ENCODE data around the gene LBHD1.
"Not testable (repeated sequence)": the region's sequence is repeated elsewhere in the genome, so short reads cannot be mapped to it uniquely, and the experiment has no call there.

LBHD1 gene

DNA sequence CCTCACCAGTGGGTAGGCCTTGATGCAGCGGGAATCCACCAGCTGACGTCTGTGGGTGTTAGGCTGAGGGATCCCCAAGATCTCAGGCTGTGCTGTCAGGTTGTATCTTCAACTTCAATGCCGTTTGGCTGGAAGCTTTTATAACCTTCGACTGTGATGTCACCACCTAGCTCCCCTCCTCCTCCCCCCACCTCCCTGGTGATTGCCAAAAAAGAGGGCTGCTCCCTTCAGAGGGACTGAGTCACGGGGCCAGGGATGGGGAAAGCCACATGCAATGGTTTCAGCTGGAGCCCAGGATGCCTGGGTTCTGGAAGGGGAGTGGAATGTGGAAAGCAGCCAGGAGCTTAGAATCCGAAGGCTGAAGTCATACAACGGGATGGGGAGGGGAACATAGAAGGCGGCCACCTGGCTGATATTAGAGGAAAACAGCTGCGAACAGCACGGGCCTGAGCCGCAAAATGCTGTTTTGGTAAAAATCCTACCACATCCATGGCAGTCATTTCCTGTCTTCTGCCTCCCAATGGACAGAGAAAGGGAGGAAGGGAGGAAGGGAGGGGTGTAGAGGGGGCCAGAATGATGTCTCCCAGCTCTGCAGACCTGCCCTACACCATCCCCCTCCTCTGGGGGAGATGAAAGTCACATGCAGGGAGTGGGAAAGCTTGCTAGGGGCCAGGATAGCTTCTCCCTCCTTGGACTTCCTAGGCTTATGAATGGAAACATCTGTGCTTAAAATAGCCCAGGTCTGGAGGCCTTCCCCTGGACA, 17.5 kb upstream of the LBHD1 start, which contains the start of gene LRRN4CL:
TSS of gene LRRN4CL (minus strand) at position 110 of the 763 bp plus-strand sequence. CDS start 1,022 bp downstream, outside the sequence.
- DNase-seq = no peak

DNA sequence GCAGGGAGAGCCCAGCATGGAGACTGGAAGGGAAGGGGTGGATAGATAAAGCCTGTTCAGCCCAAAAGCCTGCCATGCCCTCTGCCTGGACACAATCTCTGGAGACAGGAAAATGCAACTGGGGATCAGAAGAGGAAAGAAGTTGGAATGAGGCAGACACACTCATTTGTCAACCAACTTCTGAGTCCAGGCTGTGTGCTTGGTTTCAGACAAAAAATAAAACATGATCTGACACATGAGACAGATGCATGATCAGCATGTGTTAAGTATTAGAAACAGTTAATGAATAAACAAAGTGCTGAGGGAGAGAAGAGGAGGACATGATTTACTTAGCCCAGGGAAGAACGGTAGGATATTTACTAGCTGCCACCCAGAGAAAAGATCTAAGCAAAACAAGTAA, 16.4 kb upstream of the LBHD1 start:
- DNase-seq = no peak

DNA sequence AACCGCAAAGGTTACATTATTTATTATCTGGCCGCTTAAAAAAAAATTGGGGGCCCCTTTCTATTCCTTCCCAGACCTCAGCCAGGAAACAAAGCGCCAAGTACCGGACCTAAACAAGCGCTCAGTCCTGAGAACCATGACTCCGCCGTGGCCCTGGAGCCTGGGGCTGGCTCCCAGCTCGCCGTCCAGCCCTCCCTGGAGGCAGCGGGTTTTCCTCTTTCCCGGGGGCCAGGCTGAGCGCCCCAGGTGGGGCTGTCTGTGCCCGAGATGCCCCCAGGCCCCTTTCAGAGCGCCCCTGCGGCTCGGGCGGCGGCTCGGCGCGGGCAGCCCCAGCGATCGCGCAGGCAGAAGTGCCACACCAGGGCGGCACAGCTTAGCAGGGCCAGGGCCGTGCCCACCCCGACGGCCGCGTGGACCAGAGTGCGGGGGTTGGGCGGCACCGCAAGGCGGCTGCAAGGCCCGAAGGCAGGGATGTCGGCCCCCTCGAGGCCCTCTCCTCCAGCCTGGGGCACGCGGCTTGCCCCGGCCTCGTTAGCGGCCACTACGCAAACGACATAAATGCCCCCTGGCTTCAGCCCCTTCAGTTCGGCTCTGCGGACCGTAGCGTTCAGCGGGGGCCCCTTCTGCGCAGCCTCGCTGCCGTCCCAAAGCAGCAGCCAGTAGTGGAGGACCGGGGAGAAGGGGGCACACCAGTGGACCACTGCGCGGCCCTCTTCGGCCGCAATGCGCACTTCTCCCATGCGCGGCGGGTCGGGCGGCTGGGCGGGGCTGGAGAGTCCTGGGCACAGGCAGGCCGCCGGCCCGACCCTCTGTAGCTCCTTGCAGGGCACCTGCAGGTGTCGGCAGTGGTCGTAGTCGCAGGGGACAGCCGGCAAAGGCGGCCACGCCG, 15.7 kb upstream of the LBHD1 start:
- no peak for DNase-seq

DNA sequence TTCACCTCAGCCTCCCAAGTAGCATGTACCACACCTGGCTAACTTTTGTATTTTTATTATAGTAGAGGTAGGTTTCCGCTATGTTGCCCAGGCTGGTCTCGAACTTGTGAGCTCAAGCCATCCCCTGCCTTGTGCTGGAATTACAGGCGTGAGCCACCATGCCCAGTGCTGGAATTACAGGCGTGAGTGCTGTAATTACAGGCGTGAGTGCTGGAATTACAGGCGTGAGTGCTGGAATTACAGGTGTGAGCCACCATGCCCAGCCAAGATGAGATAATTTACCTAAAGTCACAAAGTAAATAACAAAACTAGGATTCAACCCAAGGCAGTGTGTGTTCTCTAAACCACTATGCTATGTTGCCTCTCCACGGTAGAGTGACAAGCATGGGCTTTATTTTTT, 10.5 kb upstream of the LBHD1 start:
- no peak for DNase-seq

DNA sequence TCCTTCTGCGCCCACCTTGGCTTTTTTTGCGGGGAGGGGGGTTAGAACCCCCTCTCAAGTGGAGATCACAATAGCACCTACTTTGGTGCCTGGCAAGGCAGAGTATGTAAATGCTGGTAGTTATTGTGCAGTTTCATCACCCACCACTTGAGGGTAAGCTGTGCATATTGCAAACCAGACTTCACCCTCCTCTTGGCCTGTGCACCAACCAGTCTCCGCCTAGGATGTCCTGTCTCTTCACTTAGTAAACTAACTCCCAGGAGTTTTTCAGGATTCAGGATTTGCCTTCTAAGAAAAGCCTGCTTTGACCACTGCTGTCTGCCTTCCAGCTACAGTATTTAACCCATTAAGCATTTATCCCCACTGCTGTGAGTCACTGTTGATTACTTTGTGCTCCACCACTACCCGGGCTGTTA, 8.8 kb upstream of the LBHD1 start:
- DNase-seq = peak; percentile 66

DNA sequence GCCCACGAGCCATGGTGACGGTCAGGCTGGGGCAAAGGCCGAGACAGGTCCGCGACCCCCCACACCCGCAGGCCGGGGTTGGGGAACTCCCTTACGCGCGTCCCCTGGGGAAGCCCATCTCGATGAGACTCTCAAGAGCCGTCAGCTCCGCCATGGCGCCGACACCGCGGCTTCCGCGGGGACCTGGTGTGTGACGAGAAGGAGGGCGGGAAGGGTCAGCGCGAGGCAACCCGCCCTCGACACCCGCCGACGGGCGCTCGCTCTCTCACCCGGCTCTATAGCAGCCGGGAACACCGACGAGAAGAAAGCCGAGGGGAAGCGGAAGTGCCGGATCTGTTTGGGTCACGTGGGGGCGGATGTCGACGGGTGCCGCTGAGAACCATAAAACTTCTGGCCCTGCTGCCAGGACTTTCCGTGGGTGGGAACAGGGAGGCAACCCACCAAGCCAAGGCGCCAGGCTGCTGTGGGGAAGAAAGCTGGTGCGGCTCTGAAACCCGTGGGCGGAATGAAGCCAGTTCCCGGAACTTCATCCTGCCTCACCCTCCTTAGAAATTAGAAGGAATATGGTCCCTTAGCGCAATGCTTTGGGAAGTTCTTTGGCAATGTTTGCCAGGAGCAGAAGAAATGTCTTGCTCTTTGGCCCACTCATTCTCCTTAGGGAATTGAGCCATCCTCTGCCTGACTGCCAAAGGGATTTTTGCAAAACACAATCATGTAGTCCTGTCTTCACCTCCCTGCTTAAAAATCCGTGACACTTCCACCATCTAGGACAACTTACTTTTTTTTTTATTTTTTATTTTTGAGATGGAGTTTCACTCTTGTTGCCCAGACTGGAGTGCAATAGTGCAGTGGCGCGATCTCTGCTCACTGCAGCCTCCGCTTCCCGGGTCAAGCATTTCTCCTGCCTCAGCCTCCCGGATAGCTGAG, 7.0 kb upstream of the LBHD1 start, which contains the start of gene UBXN1:
TSS of gene UBXN1 (minus strand) at position 304 of the 927 bp plus-strand sequence. CDS start at position 154, 150 bp downstream.
- peak; percentile 89 for DNase-seq

DNA sequence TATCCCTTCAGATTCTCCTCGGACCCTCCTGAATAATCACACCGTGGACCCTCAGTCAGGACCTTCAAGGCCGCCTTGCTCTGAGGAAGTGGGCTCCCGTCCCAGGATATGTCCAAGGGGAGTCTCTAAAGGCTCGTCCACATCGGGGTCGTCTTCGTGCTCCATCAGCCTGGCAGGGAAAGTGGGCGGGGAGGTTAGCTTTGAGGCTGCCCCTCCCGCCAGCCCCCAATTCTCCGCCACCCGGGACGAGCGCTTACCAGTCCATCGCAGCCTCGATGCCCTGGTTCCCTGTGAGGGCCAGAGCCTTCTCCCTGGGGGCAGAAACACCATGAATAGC, 6.3 kb upstream of the LBHD1 start:
- DNase-seq = no peak

DNA sequence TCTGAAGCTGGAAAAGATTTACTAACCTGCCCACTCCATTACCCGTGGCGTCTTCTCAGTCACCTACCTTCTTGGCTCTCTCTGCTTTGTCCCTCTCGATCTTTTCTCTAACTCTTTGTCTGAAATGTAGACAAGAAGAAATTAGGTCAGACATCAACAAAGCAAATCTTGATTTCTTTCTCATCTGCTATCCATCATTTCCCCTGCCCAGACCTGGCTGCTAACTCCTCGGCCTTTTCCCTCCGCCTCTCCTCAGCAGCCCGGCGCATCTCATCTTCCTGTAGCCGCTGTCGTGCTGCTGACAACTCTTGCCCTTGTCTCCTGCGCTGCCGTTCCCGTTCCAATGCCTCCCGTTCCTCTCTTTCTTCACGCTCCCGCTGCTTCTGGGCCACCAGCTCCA, 5.6 kb upstream of the LBHD1 start:
- no peak for DNase-seq

DNA sequence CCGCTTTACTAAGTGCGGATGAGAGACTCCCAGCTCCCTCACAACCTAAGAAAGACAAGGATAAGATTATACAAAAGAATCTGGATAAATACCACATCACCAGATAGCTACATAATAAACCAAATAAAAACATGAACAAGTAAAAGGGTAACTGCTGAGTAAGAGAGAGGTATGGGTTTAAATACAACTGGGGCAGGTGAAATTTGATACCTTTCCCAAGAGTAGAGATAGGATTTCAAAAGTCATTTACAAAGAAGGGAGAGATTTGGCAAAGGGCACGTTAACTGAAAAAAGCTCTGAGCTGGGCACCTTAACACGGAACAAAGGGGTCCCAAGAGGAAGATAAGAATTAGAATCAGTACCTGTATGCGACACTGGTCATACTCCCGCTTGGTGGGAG, 5.1 kb upstream of the LBHD1 start:
- no peak for DNase-seq

DNA sequence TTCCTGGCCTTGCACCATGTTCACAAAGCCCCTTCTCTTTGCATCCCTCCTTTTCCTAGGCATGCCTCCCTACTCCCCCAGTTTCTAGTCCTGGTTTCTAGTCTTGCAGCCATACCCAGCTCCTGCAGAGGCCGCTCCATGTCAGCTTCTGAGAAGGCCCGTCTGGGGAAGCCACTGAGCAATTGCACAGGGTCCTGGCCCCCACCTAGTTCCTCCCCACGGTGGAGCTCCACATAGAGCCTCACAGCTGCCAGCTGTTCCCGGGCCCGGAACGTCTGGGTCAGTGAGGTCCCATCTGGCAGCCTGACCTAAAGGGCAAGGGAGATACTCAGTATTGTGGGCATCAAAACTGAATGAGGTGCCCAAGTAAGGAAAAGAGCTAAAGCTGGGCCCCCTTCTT, 4.6 kb upstream of the LBHD1 start:
- DNase-seq = no peak

DNA sequence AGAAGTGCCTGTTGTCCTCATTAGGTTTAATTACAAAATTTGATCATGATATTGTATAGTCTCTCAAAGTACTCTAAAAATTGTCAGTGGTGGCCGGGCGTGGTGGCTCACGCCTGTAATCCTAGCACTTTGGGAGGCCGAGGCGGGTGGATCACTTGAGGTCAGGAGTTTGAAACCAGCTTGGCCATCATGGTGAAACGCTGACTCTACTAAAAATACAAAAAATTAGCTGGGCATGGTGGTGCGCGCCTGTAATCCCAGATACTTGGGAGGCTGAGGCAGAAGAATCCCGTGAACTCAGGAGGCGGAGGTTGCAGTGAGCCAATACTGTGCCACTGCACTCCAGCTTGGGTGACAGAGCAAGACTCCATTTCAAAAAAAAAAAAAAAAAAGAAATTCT, 3.3 kb upstream of the LBHD1 start:
- not testable (repeated sequence) for DNase-seq

DNA sequence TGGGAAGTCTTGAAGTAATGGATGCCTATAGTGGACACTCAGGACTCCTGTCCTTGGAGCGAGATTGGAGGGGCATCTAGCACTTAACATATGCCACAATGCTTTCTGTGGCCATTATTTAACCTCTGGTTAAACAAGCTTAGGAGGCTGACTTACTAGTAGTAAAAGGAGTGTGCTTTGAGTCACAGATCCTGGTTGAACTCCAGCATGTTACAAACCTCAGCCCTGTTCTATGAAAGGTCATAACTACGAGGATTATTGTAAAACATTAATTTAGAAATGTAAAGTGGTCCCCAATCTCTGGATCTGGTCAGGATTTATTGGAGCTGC, 1.1 kb upstream of the LBHD1 start:
- no peak for DNase-seq

DNA sequence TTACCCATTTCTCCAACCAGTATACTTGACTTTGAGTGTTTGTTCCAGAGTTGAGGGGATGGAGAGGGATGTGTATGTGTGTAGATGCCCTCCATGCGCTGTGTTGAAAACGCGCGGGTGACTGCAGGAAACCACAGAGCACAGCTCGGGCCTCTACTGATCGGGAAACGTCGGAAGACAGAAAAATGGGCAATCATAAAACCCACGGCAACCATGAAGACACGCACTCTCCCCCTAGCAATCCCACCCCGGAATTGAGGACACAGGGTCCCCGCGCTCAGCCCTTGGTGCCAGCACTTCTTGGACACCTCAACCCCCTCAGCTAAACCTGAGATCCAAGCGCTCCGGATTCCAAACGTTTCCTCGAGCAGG, 845 bp downstream of the LBHD1 start:
- DNase-seq = no peak

DNA sequence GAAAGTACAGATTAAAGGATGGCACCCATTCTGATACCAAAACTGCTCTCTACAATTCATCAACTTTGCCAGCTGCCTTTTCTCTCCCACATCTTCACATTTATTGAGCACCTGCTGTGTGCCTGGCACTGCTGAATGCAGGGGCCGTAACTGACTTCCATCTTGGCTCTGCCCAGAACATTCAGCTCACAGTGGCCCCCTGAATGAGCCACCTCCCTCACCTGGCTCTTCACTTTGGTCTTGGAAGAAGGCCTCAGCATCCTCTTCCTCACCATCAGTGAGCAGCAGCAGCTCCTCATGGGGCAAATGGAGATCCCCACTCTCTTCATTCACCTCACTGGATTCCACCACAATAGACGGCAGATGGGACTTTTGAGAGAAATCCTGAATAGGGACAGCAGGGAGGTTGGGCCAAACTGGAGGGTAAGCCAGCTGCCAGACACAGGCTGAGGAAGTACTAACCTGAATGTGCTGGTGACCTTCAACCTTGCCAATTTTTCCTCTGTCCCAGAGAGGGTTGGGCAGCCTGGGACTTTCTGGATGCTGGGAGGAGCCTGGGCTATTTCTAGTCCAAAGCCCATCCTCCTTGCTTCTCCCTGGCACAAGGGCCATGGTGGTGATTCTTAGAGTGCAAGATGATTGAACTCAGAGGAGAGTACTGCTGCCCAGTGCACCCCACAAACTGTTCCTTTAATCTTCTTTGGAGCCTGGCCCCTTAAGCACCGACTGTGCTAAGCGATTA, 2.5 kb downstream of the LBHD1 start:
- no peak for DNase-seq

DNA sequence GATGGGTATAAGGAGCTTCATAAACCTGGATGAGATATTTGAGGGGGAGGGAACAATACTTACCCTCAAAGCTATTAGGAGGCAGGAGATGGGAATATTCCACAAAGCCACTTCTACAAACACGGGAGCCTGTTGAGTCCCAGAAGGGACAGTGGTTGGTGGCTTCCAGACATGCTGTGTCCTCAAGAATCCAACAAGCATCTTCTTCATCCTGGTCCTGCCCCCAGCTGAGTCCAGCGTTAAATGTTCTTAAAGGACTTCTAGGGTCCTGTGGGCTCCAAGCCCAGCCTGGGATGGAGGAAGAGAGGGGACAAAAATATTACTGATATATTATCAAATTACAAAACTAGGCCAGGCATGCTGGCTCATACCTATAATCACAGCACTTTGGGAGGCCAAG, 4.6 kb downstream of the LBHD1 start:
- DNase-seq = no peak

DNA sequence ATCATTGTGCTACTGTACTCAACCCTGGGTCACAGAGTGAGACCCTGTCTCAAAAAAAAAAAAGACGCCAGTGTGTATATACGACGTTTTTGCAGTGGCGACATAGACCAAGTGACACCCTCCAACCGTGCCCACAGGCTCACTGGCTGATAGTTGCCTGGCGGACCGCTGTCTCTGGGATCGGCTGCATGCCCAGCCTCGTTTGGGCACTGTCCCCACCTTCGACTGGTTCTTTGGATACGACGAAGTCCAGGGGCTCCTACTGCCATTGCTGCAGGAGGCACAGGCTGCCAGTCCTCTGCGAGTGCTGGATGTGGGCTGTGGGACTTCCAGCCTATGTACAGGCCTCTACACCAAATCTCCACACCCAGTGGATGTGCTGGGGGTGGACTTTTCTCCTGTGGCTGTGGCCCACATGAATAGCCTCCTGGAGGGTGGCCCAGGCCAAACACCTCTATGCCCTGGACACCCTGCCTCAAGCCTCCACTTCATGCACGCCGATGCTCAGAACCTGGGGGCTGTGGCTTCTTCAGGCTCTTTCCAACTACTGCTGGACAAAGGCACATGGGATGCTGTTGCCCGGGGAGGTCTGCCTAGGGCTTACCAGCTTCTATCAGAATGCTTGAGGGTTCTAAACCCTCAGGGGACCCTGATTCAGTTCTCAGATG, 5.7 kb downstream of the LBHD1 start:
- DNase-seq = no peak

DNA sequence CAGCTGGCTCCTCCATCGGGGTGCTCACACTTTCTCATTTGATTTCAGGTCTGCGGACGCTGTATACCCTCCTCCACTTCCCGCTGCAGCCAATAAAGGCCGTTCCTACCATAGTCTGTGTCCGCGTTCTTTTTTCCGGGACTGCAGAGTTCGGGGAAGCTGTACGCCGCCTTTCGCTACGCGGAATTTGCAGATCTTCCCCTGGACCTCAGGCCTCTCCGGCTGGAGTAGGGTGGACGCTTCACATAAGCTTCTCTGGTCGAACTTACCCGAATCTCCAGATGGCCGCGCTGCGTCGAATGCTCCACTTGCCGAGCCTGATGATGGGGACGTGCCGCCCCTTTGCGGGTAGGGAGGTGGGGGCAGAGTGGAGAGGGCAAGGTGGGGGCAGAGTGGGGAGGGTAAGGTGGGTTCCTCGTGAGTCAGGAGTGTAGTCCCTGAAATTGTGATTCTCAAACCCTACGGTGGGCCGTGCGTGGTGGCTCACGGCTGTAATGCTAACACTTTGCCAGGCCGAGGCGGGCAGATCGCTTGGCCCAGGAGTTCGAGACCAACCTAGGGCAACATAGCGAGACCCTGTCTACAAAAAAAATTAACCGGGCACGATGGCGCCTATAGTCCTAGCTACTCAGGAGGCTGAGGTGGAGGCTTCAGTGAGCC, 6.3 kb downstream of the LBHD1 start:
- DNase-seq = peak; percentile 72

DNA sequence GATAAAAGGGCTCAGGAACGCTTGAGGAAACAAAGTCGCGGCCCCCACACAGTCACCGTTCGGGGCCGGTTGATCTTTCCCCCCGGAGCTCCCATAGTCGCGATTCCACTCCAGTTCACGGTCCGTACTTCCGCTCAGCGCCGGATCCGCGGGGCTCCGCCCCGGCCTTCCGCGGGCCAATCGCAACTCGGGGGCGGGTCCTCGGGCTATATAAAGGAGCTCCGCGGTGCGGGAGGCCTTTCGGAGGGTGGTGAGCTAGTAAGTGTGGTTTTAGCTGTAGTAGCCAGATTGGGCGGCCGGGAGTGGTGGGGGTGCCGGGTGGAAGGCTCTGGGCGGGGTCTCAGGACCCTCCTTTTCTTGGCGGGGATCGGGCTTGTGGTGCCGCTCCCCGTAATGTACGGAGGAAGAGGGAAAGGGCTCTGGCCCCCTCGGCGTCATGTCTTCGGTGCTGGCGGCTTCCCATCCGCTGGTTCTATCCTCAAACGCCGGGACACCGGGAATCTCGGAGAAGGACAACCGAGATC, 6.9 kb downstream of the LBHD1 start, which contains the start of the genes C11orf98 and CSKMT:
TSS of gene C11orf98 (minus strand) at position 136 of the 524 bp plus-strand sequence. CDS start at position 95, 41 bp downstream.
TSS of gene CSKMT (plus strand) at position 238 of the 524 bp plus-strand sequence. CDS start 568 bp downstream, outside the sequence.
- peak; percentile 97 for DNase-seq

DNA sequence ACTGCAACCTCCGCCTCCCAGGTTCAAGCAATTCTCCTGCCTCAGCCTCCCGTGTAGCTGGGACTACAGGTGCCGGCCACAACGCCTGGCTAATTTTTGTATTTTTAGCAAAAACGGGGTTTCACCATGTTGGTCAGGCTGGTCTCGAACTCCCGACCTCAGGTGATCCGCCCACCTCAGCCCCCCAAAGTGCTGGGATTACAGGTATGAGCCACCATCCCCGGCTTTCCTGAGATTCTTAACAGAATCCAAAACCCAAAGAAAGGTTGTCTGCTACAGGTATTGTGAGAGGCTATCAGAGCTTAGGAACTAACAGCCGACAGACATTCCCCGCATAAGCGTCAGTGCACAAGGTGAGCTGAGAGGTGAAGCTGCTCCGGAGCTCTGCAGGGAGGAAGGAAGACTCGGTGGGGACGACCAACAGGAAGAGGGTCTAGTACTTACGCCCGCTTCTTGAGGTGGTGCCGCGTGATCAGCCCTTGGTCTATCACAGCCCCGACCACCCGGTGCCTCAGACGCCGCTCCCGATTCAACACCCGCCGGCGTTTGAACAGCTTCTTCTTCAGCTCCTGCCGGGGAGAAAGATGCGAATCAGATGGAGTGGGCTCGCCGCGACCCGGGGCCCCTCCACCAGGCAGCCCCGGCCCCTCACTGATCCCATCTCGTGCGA, 7.5 kb downstream of the LBHD1 start:
- DNase-seq = peak; percentile 70

DNA sequence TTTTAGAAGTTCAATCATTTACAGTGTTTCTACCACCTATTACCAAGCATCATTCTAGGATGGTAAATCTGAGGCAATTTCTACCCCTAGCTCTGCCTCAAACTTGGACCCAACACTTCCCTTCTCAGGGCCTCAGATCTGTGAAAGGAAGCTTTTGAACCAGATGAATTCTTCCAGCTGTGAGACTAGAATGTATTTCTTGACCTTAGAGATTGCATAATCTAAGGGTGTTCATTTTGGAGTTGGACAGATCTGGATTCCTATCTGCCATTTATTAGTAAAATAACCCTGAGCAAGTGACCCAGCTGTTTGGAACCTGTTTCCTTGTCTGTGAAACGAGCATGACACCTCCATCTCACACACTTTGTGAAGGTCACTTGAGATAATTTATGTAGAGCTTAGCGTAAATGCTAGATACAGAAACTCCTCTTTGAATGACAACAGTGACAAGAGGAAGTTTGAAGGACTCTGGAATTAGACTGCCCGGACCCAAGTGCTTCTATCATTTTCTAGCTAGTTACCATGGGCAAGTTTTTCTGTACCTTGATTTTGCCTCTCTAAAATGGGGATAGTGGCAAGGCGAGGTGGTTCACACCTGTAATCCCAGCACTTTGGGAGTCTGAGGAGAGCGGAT, 15.2 kb downstream of the LBHD1 start:
- no peak for DNase-seq
